IMR-90 (cell line): ENCODE data around the gene MZT1. TPM values are rescaled to one million over a fixed set of nuclear protein-coding genes. Genes with fewer than 3 reads are reported as not detected.

Experiments
- ATAC-seq: fragments of 200-7000 bp; cut with Tn5 transposase; 2 replicates; pipeline ENCODE4 v1.9.1; 2020; ENCODE audit warnings: low read depth, mild to moderate bottlenecking, moderate library complexity
- BruUV-seq: library from RNA; stranded (reverse); fragments of 400-500 nt; replicated peaks from 2 replicates; lab custom pipeline; 2021; lab: Mats Ljungman, UMichigan
- CTCF ChIA-PET: fragments of 300-600 bp; formaldehyde crosslinking; extraction: SDS; loops from one replicate; lab custom pipeline; 2021; ENCODE audit warnings: antibody characterized with exemption; lab: Yijun Ruan, JAX
- POLR2A ChIA-PET: fragments of 300-600 bp; sonication (Branson Sonifier 250); formaldehyde crosslinking; loops from one replicate; lab custom pipeline; 2022; ENCODE audit warnings: antibody characterized with exemption; ENCODE audit not compliant: unreplicated experiment; lab: Charles Lee
- DNase-seq: peaks from one replicate; pipeline ENCODE4 v3.0.0; 2013
- H2AFZ ChIP-seq: replicated peaks from 2 replicates; pipeline ENCODE3; 2013; ENCODE audit warnings: low read length, mild to moderate bottlenecking; ENCODE audit not compliant: poor library complexity
- H2AK5ac ChIP-seq: 2 replicates; pipeline ENCODE4 v1.6.1; 2013; ENCODE audit warnings: low read depth, low read length, inconsistent platforms
- H2AK9ac ChIP-seq: replicated peaks from 2 replicates; pipeline ENCODE3; 2013; ENCODE audit warnings: mild to moderate bottlenecking, low read depth, low read length, moderate library complexity; ENCODE audit not compliant: poor library complexity
- H2BK120ac ChIP-seq: 2 replicates; pipeline ENCODE4 v1.6.1; 2013; ENCODE audit warnings: low read depth, low read length, inconsistent platforms
- H2BK15ac ChIP-seq: 3 replicates; pipeline ENCODE4 v1.6.1; 2013; ENCODE audit warnings: low read depth, low read length, inconsistent platforms
- H2BK20ac ChIP-seq: 2 replicates; pipeline ENCODE4 v1.6.1; 2013; ENCODE audit warnings: low read depth, mild to moderate bottlenecking, inconsistent platforms, low read length, moderate library complexity
- H2BK5ac ChIP-seq: 2 replicates; pipeline ENCODE4 v1.6.1; 2013; ENCODE audit warnings: mild to moderate bottlenecking, low read depth, low read length, inconsistent platforms; ENCODE audit not compliant: poor library complexity, severe bottlenecking
- H3K14ac ChIP-seq: replicated peaks from 2 replicates; pipeline ENCODE4 v1.6.1; 2013; ENCODE audit warnings: low read depth, low read length, inconsistent platforms
- H3K18ac ChIP-seq: 2 replicates; pipeline ENCODE4 v1.6.1; 2013; ENCODE audit warnings: low read depth, low read length, control low read depth
- H3K23ac ChIP-seq: 2 replicates; pipeline ENCODE4 v1.6.1; 2013; ENCODE audit warnings: low read depth, low read length, inconsistent platforms
- H3K27ac ChIP-seq: 2 replicates; pipeline ENCODE4 v1.5.1; 2013; ENCODE audit warnings: mild to moderate bottlenecking, control low read depth, low read length; ENCODE audit not compliant: insufficient read depth
- H3K27me3 ChIP-seq: 2 replicates; pipeline ENCODE4 v1.6.1; 2013; ENCODE audit warnings: low read length; ENCODE audit not compliant: control insufficient read depth, insufficient read depth
- H3K36me3 ChIP-seq: 2 replicates; pipeline ENCODE4 v1.6.1; 2013; ENCODE audit warnings: low read length, mixed read lengths; ENCODE audit not compliant: control insufficient read depth, insufficient read depth
- H3K4ac ChIP-seq: 2 replicates; pipeline ENCODE4 v1.6.1; 2013; ENCODE audit warnings: low read depth, low read length, inconsistent platforms
- H3K4me1 ChIP-seq: 2 replicates; pipeline ENCODE4 v1.6.1; 2013; ENCODE audit warnings: low read length, mixed read lengths; ENCODE audit not compliant: control insufficient read depth, insufficient read depth
- H3K4me2 ChIP-seq: 2 replicates; pipeline ENCODE4 v1.6.1; 2013; ENCODE audit warnings: low read depth, mild to moderate bottlenecking, control low read depth, low read length, moderate library complexity
- H3K4me3 ChIP-seq: 2 replicates; pipeline ENCODE4 v1.5.1; 2013; ENCODE audit warnings: low read depth, mild to moderate bottlenecking, control low read depth, low read length, moderate library complexity; ENCODE audit not compliant: insufficient read depth
- H3K56ac ChIP-seq: 2 replicates; pipeline ENCODE4 v1.6.1; 2013; ENCODE audit warnings: low read length, inconsistent platforms; ENCODE audit not compliant: insufficient read depth; ENCODE audit errors: extremely low read depth
- H3K79me1 ChIP-seq, 2 experiments: 2 replicates each; pipeline ENCODE4 v1.6.1; 2013; ENCODE audit warnings: low read length in 2 of 2, inconsistent platforms in 1 of 2, low read depth in 1 of 2
- H3K9ac ChIP-seq: 2 replicates; pipeline ENCODE4 v1.6.1; 2013; ENCODE audit warnings: low read depth, low read length, control low read depth
- H3K9me1 ChIP-seq: 2 replicates; pipeline ENCODE4 v1.6.1; 2013; ENCODE audit warnings: low read length, inconsistent platforms; ENCODE audit not compliant: insufficient read depth
- H3K9me3 ChIP-seq: 2 replicates; pipeline ENCODE4 v1.6.1; 2013; ENCODE audit warnings: low read length; ENCODE audit not compliant: control insufficient read depth, insufficient read depth
- H4K20me1 ChIP-seq: 2 replicates; pipeline ENCODE4 v1.6.1; 2013; ENCODE audit warnings: low read length, inconsistent platforms; ENCODE audit not compliant: insufficient read depth
- H4K5ac ChIP-seq: 2 replicates; pipeline ENCODE4 v1.6.1; 2013; ENCODE audit warnings: mild to moderate bottlenecking, low read depth, low read length, control low read depth
- H4K8ac ChIP-seq, 2 experiments: 2 replicates each; pipeline ENCODE4 v1.6.1; 2013; ENCODE audit warnings: low read depth in 2 of 2, low read length in 2 of 2, control low read depth in 1 of 2, inconsistent platforms in 1 of 2
- H4K91ac ChIP-seq: 2 replicates; pipeline ENCODE4 v1.6.1; 2013; ENCODE audit warnings: low read depth, low read length, inconsistent platforms; ENCODE audit not compliant: insufficient read depth
- BHLHE40 ChIP-seq: fragments of 150-350 bp; IDR thresholded peaks from 2 replicates; pipeline ENCODE4 v1.6.1; 2016; ENCODE audit warnings: mild to moderate bottlenecking, low read depth, low read length
- CEBPB ChIP-seq: IDR thresholded peaks from 2 replicates; pipeline ENCODE4 v1.6.1; 2012; ENCODE audit warnings: low read depth, low read length, improper control_type of control experiment
- CHD1 ChIP-seq: IDR thresholded peaks from 2 replicates; pipeline ENCODE4 v1.6.1; 2012; ENCODE audit warnings: low read depth, low read length, improper control_type of control experiment
- CTCF ChIP-seq: conservative IDR thresholded peaks from 2 replicates; pipeline ENCODE4 v1.5.1; 2012; ENCODE audit warnings: mild to moderate bottlenecking, low read depth, low read length, improper control_type of control experiment
- FOS ChIP-seq: fragments of 150-350 bp; IDR thresholded peaks from 2 replicates; pipeline ENCODE4 v1.6.1; 2016; ENCODE audit warnings: low read depth, low read length
- MAFK ChIP-seq: IDR thresholded peaks from 2 replicates; pipeline ENCODE4 v1.6.1; 2012; ENCODE audit warnings: low read depth, low read length, improper control_type of control experiment
- MAZ ChIP-seq: IDR thresholded peaks from 2 replicates; pipeline ENCODE4 v1.6.1; 2012; ENCODE audit warnings: low read depth, mild to moderate bottlenecking, low read length, improper control_type of control experiment, moderate library complexity, borderline replicate concordance
- MXI1 ChIP-seq: IDR thresholded peaks from 2 replicates; pipeline ENCODE4 v1.6.1; 2012; ENCODE audit warnings: low read depth, mild to moderate bottlenecking, low read length, moderate library complexity, borderline replicate concordance
- NFE2L2 ChIP-seq: fragments of 150-350 bp; IDR thresholded peaks from 2 replicates; pipeline ENCODE4 v1.6.1; 2016; ENCODE audit warnings: low read depth, mild to moderate bottlenecking, low read length
- POLR2A ChIP-seq: IDR thresholded peaks from 2 replicates; pipeline ENCODE4 v1.6.1; 2012; ENCODE audit warnings: mild to moderate bottlenecking, low read depth, low read length
- RAD21 ChIP-seq: IDR thresholded peaks from 2 replicates; pipeline ENCODE4 v1.6.1; 2012; ENCODE audit warnings: low read length, improper control_type of control experiment
- RCOR1 ChIP-seq: IDR thresholded peaks from 2 replicates; pipeline ENCODE4 v1.6.1; 2012; ENCODE audit warnings: mild to moderate bottlenecking, low read length, improper control_type of control experiment; ENCODE audit not compliant: insufficient replicate concordance
- RFX5 ChIP-seq: IDR thresholded peaks from 2 replicates; pipeline ENCODE4 v1.8.0; 2012; ENCODE audit warnings: low read depth, mild to moderate bottlenecking, low read length, moderate library complexity
- SMC3 ChIP-seq: fragments of 150-350 bp; IDR thresholded peaks from 2 replicates; pipeline ENCODE4 v1.6.1; 2016; ENCODE audit warnings: low read depth, mild to moderate bottlenecking, antibody characterized with exemption, low read length, moderate library complexity
- WGBS, 2 experiments: methylation state at CpG; one replicate each; pipeline versions ENCODE4 v1.1.5 to v1.1.7; 2013; ENCODE audit warnings: missing lambda C conversion rate in 2 of 2; ENCODE audit not compliant: insufficient read length in 1 of 2; ENCODE audit errors: extremely low coverage in 2 of 2; 5-methylcytosine and 5-hydroxymethylcytosine counted together
- dilution Hi-C: fragments of 300-500 bp; cut with HindIII; formaldehyde crosslinking; loops from one replicate; pipeline ENCODE4 v1.14.3; 2018; ENCODE audit warnings: low sequenced_read_pairs; ENCODE audit not compliant: unreplicated experiment
- in situ Hi-C: fragments of 300-500 bp; cut with MboI; formaldehyde crosslinking; loops from 3 replicates; pipeline ENCODE4 v1.14.3; 2019; ENCODE audit warnings: low sequenced_read_pairs, inconsistent platforms, mixed read lengths
- intact Hi-C: fragments of 100-400 bp; cut with micrococcal nuclease; formaldehyde crosslinking; loops from 2 replicates; pipeline ENCODE4 v1.10.0; 2022
- polyA plus RNA-seq, 3 experiments: library from polyadenylated mRNA; depleted of rRNA; stranded (reverse); fragments of >200 nt; gene quantifications; 2 replicates each; pipeline ENCODE4 v1.2.3, GENCODE V29; 2012; ENCODE audit warnings: low replicate concordance in 1 of 3
- total RNA-seq: library from RNA; depleted of rRNA; stranded (reverse); fragments of >200 nt; gene quantifications from 2 replicates; pipeline ENCODE4 v1.2.3, GENCODE V29; 2012
- TF ChIP-seq, protein P1 (sequence below): fragments of 150-350 bp; IDR thresholded peaks from 2 replicates; pipeline ENCODE4 v1.6.1; 2017; ENCODE audit warnings: mild to moderate bottlenecking, antibody characterized with exemption, low read length, low read depth
- TF ChIP-seq, protein P2 (sequence below): fragments of 150-350 bp; IDR thresholded peaks from 2 replicates; pipeline ENCODE4 v1.6.1; 2016; ENCODE audit warnings: low read depth, mild to moderate bottlenecking, low read length, moderate library complexity, borderline replicate concordance

The MZT1 gene
- total and polyA plus RNA-seq, 2 of the 4 experiments (the other 2 are of a cell fraction), result 3.6 to 5.3 TPM

- ChIA-PET POLR2A (no interaction called here), CTCF (no interaction called here)
- H3K27me3 ChIP-seq, result no peaks in the 10 kb centered on the region
- dilution Hi-C loops, result no loop called here
- H2AFZ ChIP-seq, result no peak overlapping the region
- no peak overlapping the region for H2BK120ac ChIP-seq
- H3K79me1 ChIP-seq, result peaks cover 15 to 29% of the 10 kb centered on the region in 2 experiments
- no peak overlapping the region for H3K9ac ChIP-seq
- H2BK15ac ChIP-seq, result no peak overlapping the region
- H3K36me3 ChIP-seq, result peaks cover 2% of the 10 kb centered on the region; the same call in 1 of the 2 replicates
- no peak overlapping the region for H3K56ac ChIP-seq
- H2BK20ac ChIP-seq, result no peak overlapping the region
- intact Hi-C loops, result no loop called here
- H4K91ac ChIP-seq, result no peak overlapping the region
- no peak overlapping the region for H3K4me2 ChIP-seq
- no peak overlapping the region for H2AK9ac ChIP-seq
- in situ Hi-C loops, result no loop called here
- BruUV-seq, result no TSS peak
- no peak overlapping the region for H3K23ac ChIP-seq
- H2BK5ac ChIP-seq, result no peak overlapping the region
- H4K20me1 ChIP-seq, result no peaks in the 10 kb centered on the region
- H3K18ac ChIP-seq, result no peak overlapping the region
- no peaks in the 10 kb centered on the region; the same call in 1 of the 2 replicates for H3K9me1 ChIP-seq
- WGBS, 2 experiments, result no CpG with 5 or more reads among the region's 3 CpGs
- no peak overlapping the region for H3K27ac ChIP-seq
- no peak overlapping the region for H3K4me3 ChIP-seq
- H4K5ac ChIP-seq, result no peak overlapping the region
- ATAC-seq, result no peak
- DNase-seq, result no peak
- no peak for TF ChIP-seq BHLHE40
- no peak for TF ChIP-seq CHD1
- TF ChIP-seq RAD21, result no peak
- TF ChIP-seq RCOR1, result no peak
- TF ChIP-seq POLR2A, result no peak
- TF ChIP-seq, protein P1, sequence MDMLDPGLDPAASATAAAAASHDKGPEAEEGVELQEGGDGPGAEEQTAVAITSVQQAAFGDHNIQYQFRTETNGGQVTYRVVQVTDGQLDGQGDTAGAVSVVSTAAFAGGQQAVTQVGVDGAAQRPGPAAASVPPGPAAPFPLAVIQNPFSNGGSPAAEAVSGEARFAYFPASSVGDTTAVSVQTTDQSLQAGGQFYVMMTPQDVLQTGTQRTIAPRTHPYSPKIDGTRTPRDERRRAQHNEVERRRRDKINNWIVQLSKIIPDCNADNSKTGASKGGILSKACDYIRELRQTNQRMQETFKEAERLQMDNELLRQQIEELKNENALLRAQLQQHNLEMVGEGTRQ, result no peak
- TF ChIP-seq MAZ, result no peak
- TF ChIP-seq CEBPB, result no peak
- TF ChIP-seq SMC3, result no peak
- TF ChIP-seq CTCF, result no peak
- no peak for TF ChIP-seq FOS
- no peak for TF ChIP-seq RFX5
- TF ChIP-seq, protein P2, sequence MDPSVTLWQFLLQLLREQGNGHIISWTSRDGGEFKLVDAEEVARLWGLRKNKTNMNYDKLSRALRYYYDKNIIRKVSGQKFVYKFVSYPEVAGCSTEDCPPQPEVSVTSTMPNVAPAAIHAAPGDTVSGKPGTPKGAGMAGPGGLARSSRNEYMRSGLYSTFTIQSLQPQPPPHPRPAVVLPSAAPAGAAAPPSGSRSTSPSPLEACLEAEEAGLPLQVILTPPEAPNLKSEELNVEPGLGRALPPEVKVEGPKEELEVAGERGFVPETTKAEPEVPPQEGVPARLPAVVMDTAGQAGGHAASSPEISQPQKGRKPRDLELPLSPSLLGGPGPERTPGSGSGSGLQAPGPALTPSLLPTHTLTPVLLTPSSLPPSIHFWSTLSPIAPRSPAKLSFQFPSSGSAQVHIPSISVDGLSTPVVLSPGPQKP, result no peak
- TF ChIP-seq NFE2L2, result no peak
- TF ChIP-seq MXI1, result no peak
- no peak for TF ChIP-seq MAFK
- H2AK5ac ChIP-seq, result no peak overlapping the region
- H3K14ac ChIP-seq, result no peak overlapping the region
- H4K8ac ChIP-seq, result no peak overlapping the region
- H3K9me3 ChIP-seq, result no peaks in the 10 kb centered on the region
- no peak overlapping the region for H3K4ac ChIP-seq
- H3K4me1 ChIP-seq, result no peaks in the 10 kb centered on the region
These were observed 9.6 kb upstream of the MZT1 start for GRCh38 chr13:72737033-72737432.
